Stimulated activated CD4-positive, alpha-beta T cell treated with anti-CD3 and anti-CD28 coated beads, Interleukin-4, amount 100 ng/mL, for 24 hours (primary cell): ENCODE results near the gene EXOSC3.
A peak's percentile ranks its signal among the peaks of the same experiment; 100 is the strongest.
"Not testable (repeated sequence)": the region's sequence is repeated elsewhere in the genome, so short reads cannot be mapped to it uniquely, and the experiment has no call there.

Experiments
- DNase-seq: peaks from one replicate; pipeline ENCODE4 v3.0.0-alpha.2; 2020

Gene EXOSC3

GRCh38 chr9:37784616-37785483 lies at the start of gene EXOSC3:
Gene EXOSC3, minus strand, starts transcription at chr9:37785064. Its CDS starts 20 bp downstream, at chr9:37785044.
- DNase-seq, result peak; percentile 89

- DNase-seq, result no peak
Observed at GRCh38 chr9:37827483-37828165, 42.8 kb upstream of the EXOSC3 start.

- DNase-seq, result not testable (repeated sequence)
Observed at GRCh38 chr9:37825174-37825573, 40.3 kb upstream of the EXOSC3 start.

- DNase-seq, result no peak
Observed at GRCh38 chr9:37820142-37820541, 35.3 kb upstream of the EXOSC3 start.

- no peak for DNase-seq
Observed at GRCh38 chr9:37818849-37819248, 34.0 kb upstream of the EXOSC3 start.

GRCh38 chr9:37812773-37813379 lies 28.0 kb upstream of the EXOSC3 start:
- no peak for DNase-seq

- no peak for DNase-seq
Observed at GRCh38 chr9:37811906-37812476, 27.1 kb upstream of the EXOSC3 start.

- DNase-seq, result not testable (repeated sequence)
Observed at GRCh38 chr9:37809676-37810075, 24.8 kb upstream of the EXOSC3 start.

GRCh38 chr9:37806271-37806670 lies 21.4 kb upstream of the EXOSC3 start:
- no peak for DNase-seq

- no peak for DNase-seq
Observed at GRCh38 chr9:37801959-37802711, 17.3 kb upstream of the EXOSC3 start.

GRCh38 chr9:37801287-37801850 lies 16.5 kb upstream of the EXOSC3 start:
- DNase-seq, result peak; percentile 41

GRCh38 chr9:37800631-37801286 lies 15.9 kb upstream of the EXOSC3 start, which contains the start of gene DCAF10:
Gene DCAF10, plus strand, starts transcription at chr9:37800797. Its CDS starts 70 bp downstream, at chr9:37800867.
- peak; percentile 90 for DNase-seq

- no peak for DNase-seq
Observed at GRCh38 chr9:37798677-37799076, 13.8 kb upstream of the EXOSC3 start.

GRCh38 chr9:37796232-37796631 lies 11.4 kb upstream of the EXOSC3 start:
- DNase-seq, result no peak

GRCh38 chr9:37792122-37792521 lies 7.3 kb upstream of the EXOSC3 start:
- DNase-seq, result no peak

GRCh38 chr9:37790096-37790495 lies 5.2 kb upstream of the EXOSC3 start:
- DNase-seq, result no peak

GRCh38 chr9:37788332-37788731 lies 3.5 kb upstream of the EXOSC3 start:
- DNase-seq, result no peak

GRCh38 chr9:37787059-37787458 lies 2.2 kb upstream of the EXOSC3 start:
- no peak for DNase-seq

- DNase-seq, result peak; percentile 11
Observed at GRCh38 chr9:37784291-37784615, 611 bp downstream of the EXOSC3 start.

- no peak for DNase-seq
Observed at GRCh38 chr9:37778534-37778933, 6.3 kb downstream of the EXOSC3 start.

GRCh38 chr9:37776328-37776727 lies 8.5 kb downstream of the EXOSC3 start:
- no peak for DNase-seq
